Posterior cingulate gyrus (tissue), 11 donors: ENCODE measurements around the gene UBE2I.

Experiments used
- DNase-seq, 10 donors: peaks; one replicate each; pipeline versions ENCODE4 v3.0.0 to v3.0.0-alpha.2; 2020 to 2021; ENCODE audit warnings: mixed read lengths in 3 of 10
- intact Hi-C: fragments of 100-400 bp; cut with DNase I; formaldehyde crosslinking; loops from one replicate; pipeline ENCODE4 v1.15.1; 2023

UBE2I gene

DNA sequence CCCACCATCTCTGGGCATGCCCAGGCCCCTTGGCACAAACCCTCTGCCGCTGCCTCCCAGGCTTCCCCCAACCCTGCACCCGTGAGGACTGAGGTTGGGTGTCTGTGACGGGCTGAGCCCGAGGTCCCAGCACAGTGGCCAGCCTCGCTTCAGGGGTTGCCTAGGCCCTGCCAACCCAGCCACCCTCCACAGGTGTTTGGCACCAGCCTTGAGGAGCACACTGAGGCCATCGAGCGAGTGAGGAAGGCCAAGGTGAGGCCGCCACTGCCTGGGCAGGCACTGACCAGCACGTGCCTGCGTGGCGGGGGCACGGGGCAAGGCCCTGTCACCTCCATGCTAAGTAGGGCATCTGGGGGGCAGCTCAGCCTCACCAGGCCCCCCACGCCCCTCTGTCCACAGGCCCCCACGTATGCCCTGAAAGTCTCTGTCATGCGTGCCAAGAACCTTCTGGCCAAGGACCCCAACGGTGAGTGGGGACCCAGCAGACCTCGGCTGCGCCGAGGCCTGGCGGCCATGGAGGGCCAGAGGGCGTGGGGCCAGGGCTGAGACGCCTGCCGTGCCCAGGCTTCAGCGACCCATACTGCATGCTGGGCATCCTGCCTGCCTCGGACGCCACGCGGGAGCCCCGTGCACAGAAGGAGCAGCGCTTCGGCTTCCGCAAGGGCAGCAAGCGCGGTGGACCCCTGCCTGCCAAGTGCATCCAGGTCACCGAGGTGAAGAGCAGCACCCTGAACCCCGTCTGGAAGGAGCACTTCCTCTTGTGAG is 31.5 kb downstream of the UBE2I start:
- DNase-seq: no peak

DNA sequence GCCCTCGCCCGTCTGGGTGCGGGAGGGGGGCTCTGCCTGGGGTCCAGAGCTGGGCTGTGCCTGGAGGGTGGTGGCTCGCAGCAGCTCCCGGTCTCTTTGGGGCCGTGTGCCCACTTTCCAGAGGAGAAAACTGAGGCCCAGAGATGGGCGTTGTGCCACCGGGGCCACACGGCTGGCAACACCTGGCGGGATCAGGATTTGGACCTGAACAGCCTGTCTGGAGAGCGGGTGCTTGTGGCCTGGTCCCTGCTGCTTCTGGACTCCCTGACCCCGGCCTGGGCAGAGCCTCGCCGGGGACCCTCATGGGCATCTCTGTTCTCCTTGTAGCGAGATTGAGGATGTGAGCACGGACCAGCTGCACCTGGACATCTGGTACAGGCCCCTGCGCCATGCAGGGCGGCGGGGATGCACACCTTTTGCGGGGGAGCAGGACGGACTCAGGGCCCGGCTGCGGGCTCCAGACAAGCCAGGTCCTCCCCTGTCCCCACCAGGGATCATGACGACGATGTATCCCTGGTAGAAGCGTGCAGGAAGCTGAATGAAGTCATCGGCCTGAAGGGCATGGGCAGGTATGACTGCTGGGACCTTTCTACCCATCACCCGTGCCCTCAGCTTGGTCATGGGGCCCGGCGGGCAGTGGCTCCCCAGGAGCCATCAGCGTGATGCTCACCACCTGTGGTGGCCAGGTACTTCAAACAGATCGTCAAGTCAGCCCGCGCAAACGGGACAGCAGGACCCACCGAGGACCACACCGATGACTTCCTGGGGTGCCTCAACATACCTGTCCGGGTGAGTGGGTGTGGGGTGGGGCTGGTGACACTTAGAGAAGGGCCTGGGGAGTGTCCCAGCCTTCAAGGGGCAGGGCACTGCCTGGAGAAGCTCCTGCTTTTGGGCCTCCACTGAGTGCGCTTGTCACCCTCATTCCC is 32.3 kb downstream of the UBE2I start:
- intact Hi-C loops: no loop called here
- no peak for DNase-seq

More for the DNA sequence above, 31.5 kb downstream of the UBE2I start:
- intact Hi-C loops: no loop called here

DNA sequence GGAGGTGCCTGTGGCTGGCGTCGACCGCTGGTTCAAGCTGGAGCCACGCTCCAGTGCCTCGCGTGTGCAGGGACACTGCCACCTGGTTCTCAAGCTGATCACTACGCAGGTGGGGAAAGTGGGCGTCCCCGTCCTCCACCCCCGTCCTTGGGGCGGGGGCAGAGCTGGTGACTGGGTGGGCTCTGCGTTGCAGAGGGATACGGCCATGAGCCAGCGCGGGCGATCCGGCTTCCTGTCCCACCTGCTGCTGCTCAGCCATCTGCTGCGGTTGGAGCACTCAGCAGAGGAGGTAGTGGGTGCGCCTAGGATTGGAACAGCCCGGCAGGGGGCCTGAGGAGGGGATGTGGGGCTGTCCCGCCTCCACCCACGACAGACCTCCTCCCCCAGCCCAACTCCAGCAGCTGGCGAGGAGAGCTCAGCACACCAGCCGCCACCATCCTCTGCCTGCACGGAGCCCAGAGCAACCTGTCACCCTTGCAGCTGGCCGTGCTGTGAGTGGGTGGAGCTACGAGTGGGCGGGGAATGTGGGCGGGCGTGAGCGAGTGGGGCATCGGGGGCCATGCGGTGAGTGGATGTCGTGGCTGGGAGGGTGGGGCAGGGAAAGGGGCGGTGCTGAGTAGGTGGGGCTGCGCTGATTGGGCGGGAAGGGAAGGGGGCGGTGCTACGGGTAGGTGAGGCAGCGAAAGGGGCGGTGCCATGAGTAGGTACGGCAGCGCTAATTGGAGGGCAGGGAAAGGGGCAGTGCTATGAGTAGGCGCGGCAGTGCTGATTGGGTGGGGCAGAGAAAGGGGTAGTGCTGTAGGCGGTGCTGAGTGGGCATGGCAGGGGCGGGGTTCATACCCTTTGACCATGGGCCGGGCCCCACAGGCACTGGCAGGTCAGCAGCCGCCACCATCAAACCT is 33.3 kb downstream of the UBE2I start:
- intact Hi-C loops: no loop called here
- peak; percentile 70 to 98 (median 84) for DNase-seq

DNA sequence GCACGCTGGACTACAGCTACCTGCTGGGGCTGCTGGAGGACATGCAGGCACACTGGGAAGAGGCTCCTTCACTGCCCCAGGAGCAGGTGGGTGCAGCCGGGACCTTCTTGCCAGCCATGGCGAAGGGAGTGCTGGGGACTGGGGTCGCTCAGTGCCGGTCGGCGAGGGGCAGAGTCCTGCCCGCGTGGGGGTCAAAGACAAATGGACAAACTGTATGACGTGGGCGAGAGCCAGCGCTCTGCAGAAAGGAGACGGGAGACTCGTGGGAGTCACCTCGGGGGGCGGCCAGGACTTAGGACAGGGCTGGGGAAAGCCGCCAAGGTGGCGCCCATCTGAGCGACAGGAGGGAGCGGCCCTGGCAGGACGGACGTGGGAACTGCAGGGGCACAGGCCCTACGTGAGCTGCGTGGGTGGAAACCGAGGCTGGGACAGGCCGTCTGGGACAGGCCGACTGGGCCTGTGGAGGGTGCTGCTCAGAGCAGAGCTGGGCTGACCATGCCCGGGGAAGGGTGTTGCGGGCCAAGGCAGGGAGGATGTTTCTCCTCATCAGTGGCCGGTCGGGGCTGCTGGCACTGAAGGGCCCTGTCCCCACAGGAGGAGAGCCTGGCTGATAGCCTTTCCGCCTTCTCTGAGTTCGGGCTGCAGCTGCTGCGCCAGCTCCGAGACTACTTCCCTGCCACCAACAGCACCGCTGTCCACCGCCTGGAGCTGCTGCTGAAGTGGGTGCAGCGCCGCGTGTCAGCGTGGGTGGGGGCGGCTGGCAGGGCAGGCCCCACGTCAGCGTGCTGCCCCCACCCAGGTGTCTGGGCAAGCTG is 34.2 kb downstream of the UBE2I start:
- DNase-seq: no peak
- intact Hi-C loops: no loop called here

DNA sequence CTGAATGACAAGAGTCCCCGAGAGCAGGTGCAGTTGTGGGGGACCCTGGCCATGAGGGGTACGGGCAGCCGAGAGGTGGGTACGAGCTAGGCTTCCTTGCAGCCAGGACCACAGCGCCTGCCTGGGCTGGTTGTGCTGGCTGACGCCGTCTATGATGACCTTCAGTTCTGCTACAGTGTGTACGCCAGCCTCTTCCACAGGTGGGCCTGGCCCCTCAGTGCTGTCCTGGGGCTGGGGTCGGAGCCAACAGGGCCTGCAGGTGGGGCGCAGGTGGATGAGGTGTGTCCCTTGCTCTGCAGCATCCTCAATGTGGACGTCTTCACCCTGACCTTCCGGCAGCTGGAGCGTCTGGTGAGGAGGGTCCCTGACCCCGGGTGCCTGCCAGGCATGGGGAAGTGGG is 35.1 kb downstream of the UBE2I start:
- intact Hi-C loops: no loop called here
- no peak for DNase-seq

DNA sequence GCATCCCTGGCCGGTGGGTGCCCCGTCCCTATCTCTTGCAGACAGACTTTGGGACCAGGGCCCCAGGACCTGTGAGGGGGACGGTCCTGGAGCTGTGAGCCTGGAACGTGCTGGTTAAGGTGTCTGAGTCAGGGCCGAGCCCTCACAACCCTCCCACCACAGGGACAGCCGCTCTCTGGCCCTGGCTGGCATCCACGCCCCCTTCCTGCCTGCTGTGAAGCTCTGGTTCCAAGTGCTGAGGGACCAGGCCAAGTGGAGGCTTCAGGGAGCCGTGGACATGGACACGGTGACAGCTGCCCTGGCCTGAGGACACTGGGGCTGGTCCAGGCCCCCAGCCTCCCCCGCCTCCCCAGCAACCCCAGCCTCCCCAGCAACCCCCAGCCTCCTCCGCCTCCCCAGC is 35.7 kb downstream of the UBE2I start:
- no peak for DNase-seq
- intact Hi-C loops: no loop called here

DNA sequence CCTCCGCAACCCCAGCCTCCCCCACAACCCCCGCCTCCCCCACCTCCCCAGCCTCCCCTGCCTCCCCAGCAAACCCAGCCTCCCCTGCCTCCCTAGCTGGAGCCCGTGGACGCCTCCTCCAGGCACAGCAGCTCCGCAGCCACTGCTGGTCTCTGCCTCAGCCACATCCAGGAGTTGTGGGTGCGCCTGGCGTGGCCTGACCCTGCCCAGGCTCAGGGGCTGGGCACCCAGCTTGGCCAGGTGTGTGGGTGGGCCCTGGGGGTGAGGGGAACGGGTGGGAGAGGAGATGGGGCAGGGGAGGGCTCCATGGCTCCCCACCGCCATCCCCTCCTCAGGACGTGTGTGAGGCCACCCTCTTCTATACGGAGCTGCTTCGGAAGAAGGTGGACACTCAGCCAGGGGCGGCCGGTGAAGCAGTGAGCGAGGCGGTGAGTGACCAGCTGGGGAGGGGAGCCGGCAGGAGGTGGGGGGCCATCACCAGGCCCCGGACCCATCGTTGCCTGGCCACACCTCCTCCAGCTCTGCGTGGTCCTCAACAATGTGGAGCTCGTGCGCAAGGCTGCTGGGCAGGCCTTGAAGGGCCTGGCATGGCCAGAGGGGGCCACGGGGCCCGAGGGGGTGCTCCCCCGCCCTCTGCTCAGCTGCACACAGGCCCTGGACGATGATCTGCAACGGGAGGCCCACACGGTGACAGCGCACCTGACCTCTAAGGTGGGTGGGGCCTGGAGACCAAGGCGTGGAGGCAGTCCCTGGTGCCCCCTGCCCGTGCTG is 36.4 kb downstream of the UBE2I start:
- intact Hi-C loops: no loop called here
- no peak for DNase-seq

DNA sequence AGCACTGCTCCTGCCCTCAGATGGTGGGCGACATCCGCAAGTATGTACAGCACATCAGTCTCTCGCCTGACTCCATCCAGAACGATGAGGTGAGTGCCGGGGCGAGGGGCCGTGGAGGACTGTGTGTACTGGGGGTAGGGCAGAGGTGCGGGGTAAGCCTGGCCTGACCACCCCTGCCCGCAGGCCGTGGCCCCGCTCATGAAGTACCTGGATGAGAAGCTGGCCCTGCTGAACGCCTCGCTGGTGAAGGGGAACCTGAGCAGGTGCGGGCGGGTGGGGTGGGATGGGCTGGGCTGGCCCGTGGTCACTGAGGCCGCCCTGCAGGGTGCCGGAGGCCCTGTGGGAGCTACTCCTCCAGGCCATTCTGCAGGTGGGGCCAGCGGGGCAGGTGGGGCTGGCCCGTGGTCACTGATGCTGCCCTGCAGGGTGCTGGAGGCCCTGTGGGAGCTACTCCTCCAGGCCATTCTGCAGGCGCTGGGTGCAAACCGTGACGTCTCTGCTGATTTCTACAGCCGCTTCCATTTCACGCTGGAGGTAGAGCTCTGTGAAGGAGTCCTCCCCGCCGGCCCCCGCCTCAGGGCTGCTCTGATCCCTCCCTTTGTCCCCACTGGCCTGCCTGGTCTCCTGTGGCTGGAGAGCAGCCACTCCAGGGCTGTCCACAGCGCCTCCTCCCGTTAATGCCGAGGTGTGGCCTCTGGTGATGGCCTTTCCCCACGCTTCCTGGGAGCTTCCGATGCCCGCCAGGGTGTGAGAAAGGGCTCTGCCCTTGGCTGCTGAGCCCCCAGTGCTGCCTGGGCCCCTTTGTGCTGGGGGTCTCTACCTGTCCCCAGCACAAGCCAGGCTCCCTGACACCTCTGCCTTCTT is 37.2 kb downstream of the UBE2I start:
- DNase-seq: no peak
- intact Hi-C loops: no loop called here

DNA sequence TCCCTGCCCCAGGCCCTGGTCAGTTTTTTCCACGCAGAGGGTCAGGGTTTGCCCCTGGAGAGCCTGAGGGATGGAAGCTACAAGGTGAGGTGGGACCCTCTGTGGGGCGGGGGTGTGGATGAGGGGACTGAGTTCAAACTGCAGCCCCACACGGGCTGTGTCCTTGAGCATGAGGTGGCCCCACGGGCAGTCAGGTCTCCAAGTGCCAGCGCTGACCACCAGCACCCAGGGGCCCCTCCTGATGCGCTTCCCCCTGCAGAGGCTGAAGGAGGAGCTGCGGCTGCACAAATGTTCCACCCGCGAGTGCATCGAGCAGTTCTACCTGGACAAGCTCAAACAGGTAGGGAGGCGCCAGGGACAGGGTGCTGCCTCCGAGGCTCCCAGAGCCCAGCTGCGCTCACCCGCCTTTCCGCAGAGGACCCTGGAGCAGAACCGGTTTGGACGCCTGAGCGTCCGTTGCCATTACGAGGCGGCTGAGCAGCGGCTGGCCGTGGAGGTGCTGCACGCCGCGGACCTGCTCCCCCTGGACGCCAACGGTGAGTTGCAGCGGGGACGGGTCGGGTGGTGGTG is 37.9 kb downstream of the UBE2I start:
- intact Hi-C loops: no loop called here
- DNase-seq: no peak

DNA sequence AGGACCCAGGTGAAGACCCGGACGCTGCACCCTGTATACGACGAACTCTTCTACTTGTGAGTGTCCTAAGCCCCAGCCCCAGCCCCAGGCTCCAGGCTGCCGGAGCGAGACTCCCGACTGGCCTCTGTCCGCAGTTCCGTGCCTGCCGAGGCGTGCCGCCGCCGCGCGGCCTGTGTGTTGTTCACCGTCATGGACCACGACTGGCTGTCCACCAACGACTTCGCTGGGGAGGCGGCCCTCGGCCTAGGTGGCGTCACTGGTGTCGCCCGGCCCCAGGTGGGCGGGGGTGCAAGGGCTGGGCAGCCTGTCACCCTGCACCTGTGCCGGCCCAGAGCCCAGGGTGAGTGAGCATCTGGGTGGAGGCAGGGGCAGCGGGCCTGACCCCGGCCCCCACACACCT is 38.5 kb downstream of the UBE2I start:
- no peak for DNase-seq

DNA sequence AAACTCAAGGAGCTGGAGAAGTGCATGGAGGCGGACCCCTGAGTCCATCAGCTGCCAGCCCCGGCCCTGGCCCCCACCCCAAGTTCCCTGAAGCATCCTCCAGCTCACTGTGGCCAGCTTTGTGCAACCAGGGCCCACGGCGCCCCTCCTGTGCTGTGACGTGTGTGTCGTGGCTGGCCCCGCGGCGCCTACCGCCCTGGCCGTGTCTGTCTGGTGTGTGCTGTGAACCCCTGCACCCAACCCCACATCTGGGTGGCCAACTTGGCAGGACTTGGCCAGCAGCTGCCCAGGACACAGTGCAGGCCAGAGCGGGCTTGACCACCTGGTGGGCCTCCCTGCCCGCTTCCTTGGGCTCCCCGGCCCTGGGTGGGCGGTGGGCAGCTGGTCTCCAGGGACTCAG is 39.0 kb downstream of the UBE2I start:
- no peak for DNase-seq

More for the DNA sequence above, 38.5 kb downstream of the UBE2I start:
- intact Hi-C loops: no loop called here

DNA sequence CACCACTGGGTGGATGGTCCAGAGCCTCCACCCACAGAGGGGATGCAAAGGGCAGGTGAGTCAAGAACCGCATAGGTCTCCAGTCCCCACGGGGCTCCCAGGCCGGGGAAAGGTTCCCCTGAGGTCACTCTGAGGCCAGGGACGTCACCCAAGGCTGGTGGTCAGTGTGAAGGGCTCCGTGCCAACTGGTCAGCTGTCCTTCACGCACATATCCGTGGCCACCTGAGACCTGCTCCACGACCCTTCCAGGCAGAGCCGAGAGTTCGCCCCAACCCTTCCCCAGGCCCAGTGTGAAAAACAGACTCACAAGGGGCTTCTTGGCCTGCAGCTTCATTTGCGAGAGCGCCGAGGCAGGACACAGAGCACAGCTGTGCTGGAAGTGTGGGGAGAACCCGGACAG is 39.5 kb downstream of the UBE2I start:
- intact Hi-C loops: no loop called here
- DNase-seq: no peak

More for the DNA sequence above, 39.0 kb downstream of the UBE2I start:
- intact Hi-C loops: no loop called here

DNA sequence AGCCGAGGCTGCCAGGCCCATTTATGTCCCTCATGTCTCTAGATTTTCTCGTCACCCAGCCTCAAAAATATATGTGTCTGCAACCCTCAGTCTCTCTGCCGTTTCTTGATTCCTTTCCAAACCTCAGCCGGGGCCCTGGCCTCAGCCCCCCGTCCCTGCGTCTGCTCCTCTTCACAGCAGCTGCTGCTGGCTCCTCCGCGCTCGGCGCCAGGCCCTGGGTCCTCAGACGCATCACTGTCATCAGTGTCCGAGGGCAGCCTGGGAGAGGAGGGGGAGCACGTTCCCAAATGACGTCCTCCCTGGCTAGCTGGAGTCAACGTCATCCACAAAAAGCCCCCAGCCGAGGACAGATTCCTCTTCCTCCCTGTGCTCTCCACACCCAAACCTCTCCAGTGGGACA is 39.9 kb downstream of the UBE2I start:
- intact Hi-C loops: no loop called here

DNA sequence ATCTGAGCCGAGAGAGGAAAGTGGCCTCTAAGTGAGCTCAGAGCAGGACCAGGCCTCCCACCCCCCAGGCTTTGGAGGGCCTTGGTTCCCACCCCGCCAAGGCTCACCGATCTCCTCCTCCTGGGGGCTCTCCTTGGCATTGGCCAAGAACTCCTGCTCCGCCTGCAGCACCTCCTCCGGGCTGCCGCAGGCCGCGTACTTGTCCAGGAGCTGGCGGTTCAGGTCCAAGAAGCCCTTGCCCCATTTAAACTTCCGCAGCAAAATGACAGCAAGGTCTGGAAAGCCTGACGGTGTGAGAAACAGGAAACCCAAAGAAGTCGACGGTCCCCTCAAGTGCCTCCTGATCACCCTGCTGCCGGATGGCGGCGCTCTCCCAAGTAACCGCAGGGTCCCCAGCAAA is 40.5 kb downstream of the UBE2I start:
- no peak for DNase-seq
- intact Hi-C loops: loop anchor here (2.0 to 5.0 kb wide), 2 partner anchors 48 to 71 kb away; partner anchors contain the start of gene UQCC4

More for the DNA sequence above, 39.9 kb downstream of the UBE2I start:
- no peak for DNase-seq

DNA sequence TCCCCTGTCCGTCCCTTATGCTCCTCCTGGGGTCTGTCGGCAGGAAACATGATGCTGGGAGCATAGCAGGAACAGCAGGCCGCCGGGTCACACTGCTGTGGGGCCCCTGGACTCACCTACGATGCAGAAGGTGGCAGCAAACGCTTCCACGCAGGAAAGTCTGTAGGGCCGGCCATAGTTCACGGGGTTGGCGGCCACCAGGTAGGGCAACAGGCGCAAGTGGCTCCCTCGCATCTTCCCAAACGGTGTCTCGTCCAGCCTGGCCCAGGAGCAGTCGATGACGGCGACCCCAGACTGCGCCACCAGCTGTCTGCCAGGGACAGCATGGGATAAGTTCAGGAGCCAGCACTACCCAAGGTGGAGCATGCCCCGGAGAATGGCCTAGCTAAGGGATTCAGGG is 41.3 kb downstream of the UBE2I start:
- DNase-seq: no peak
- intact Hi-C loops: loop anchor here (2.0 to 5.0 kb wide), 2 partner anchors 48 to 70 kb away; partner anchors contain the start of gene UQCC4

DNA sequence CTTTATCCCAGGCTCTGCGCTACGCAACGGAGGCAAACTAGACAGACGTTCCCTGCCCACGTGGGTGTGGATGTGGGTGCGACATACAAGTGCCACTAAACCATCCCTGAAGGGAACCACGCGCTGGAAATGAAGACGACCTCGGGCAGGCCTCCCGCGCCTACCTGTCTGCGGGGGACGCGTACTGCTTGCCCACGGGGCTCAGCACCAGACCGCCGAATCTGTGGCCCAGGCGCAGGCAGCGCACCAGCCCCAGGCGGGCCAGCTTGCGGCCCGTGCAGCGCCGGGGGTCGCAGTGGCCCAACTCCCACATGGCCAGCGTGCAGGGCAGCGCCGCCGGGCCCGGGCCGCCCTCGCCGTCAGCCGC is 41.8 kb downstream of the UBE2I start:
- no peak for DNase-seq
- intact Hi-C loops: loop anchor here (2.0 to 5.0 kb wide), 2 partner anchors 49 to 70 kb away; partner anchors contain the start of gene UQCC4

DNA sequence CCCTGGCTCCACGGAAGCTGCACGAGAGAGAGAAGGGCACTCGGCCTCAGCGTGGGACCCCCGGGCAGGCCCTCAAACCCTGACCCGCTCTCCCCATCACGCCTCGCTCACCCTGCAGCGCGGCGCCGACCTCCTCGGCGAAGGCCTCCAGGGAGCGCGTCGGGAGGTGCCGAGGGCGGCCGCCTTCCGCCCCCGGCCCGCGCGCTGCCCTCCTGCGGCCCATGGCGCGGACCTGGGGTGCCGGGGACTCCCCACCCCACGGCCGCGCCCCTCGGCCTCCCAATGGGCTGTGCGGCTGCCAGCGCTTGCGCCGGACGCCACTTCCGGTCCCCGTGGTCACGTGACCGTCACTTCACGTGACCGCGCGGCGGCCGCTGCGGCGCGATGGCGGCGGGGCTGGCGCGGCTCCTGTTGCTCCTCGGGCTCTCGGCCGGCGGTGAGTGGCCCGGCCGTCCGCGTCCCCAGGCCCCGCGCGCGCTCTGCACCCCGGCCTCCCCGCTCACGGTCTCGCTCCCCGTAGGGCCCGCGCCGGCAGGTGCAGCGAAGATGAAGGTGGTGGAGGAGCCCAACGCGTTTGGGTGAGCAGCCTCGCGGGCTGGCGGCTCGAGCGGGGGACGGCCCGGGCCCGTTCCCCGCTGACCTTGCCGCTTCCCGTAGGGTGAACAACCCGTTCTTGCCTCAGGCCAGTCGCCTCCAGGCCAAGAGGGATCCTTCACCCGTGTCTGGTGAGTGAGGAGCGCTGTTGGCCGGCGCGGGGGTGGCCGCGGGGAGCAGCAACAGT is 42.3 kb downstream of the UBE2I start, which contains the start of the genes GNPTG and TSR3:
Gene GNPTG, plus strand, starts transcription at position 350 of the 781 bp plus-strand sequence. Its CDS starts 35 bp downstream, at position 385.
Gene TSR3, minus strand, starts transcription at position 297 of the 781 bp plus-strand sequence. Its CDS starts 74 bp downstream, at position 223.
- intact Hi-C loops: loop anchor here (2.0 to 5.0 kb wide), 2 partner anchors 49 to 69 kb away; partner anchors contain the start of gene UQCC4

More for the DNA sequence above, 42.3 kb downstream of the UBE2I start, which contains the start of the genes GNPTG and TSR3:
- DNase-seq: peak; percentile 60 to 96 (median 69)
